K562 (cell line): Measurements from ENCODE around the gene ZP1. TPM values are rescaled to one million over a fixed set of nuclear protein-coding genes. Genes with fewer than 3 reads are reported as not detected.

ENCODE experiments used
- ATAC-seq: fragments of 200-7000 bp; cut with Tn5 transposase; 3 replicates; pipeline ENCODE4 v1.9.1; 2020; ENCODE audit warnings: moderate library complexity
- BruUV-seq: library from RNA; stranded (reverse); fragments of 400-500 nt; replicated peaks from 2 replicates; lab custom pipeline; 2021; lab: Mats Ljungman, UMichigan
- CTCF ChIA-PET: fragments of 300-600 bp; formaldehyde crosslinking; extraction: SDS; loops from one replicate; lab custom pipeline; 2021; ENCODE audit warnings: low intra/inter-chr PET ratio; lab: Yijun Ruan, JAX
- POLR2A ChIA-PET: fragments of 300-600, 350-650 bp; sonication (Branson Sonifier 250); formaldehyde crosslinking; extraction: SDS; loops from one replicate; lab custom pipeline; 2021; ENCODE audit warnings: antibody characterized with exemption, inconsistent platforms; lab: Yijun Ruan, JAX
- DNase-seq, 4 experiments: peaks; one replicate each; pipeline versions ENCODE4 v3.0.0 to v3.0.0-alpha.2; 2011 to 2018; ENCODE audit warnings: low spot score in 3 of 4, mixed read lengths in 3 of 4; ENCODE audit errors: extremely low read depth in 1 of 4
- FAIRE-seq: peaks from 2 replicates; lab custom pipeline; 2011; peaks lifted over from hg19 to GRCh38; lab: Jason Lieb, UNC
- H2AFZ ChIP-seq: 2 replicates; pipeline ENCODE4 v1.6.0; 2011; ENCODE audit warnings: low read depth, low read length, control low read depth, inconsistent platforms
- H3K27ac ChIP-seq: fragments of 200-600 bp; 3 replicates; pipeline ENCODE4 v1.8.0; 2011; ENCODE audit warnings: low read depth, mild to moderate bottlenecking, control low read depth, inconsistent platforms, low read length, moderate library complexity, mixed read lengths; ENCODE audit errors: extremely low read depth
- H3K27me3 ChIP-seq, 2 experiments: fragments of 300-600 bp in 1 of 2; 2 replicates in 1 of 2; 3 replicates in 1 of 2; pipeline versions ENCODE4 v1.6.0 to v1.8.0; 2011; ENCODE audit warnings: inconsistent platforms in 2 of 2, low read length in 2 of 2, mild to moderate bottlenecking in 1 of 2, mixed read lengths in 1 of 2, moderate library complexity in 1 of 2; ENCODE audit not compliant: control insufficient read depth in 2 of 2, insufficient read depth in 2 of 2
- H3K36me3 ChIP-seq: fragments of 300-600 bp; 3 replicates; pipeline ENCODE4 v1.8.0; 2011; ENCODE audit warnings: mild to moderate bottlenecking, low read length, inconsistent platforms; ENCODE audit not compliant: control insufficient read depth, insufficient read depth
- H3K4me1 ChIP-seq, 2 experiments: fragments of 200-600 bp in 1 of 2; replicated peaks in 1 of 2; 2 replicates in 1 of 2; 3 replicates in 1 of 2; pipeline versions ENCODE4 v1.5.1 to v1.8.0; 2011; ENCODE audit warnings: inconsistent platforms in 2 of 2, low read length in 2 of 2, mild to moderate bottlenecking in 1 of 2, mixed read lengths in 1 of 2, moderate library complexity in 1 of 2; ENCODE audit not compliant: control insufficient read depth in 2 of 2, insufficient read depth in 2 of 2
- H3K4me2 ChIP-seq: 2 replicates; pipeline ENCODE4 v1.6.1; 2011; ENCODE audit warnings: low read length, control low read depth, inconsistent platforms, mixed read lengths; ENCODE audit not compliant: insufficient read depth
- H3K4me3 ChIP-seq: fragments of 200-600 bp; sonication (generic), shearing (Covaris generic); 2 replicates; pipeline ENCODE4 v1.5.1; 2016; ENCODE audit warnings: control low read depth, inconsistent platforms
- H3K79me2 ChIP-seq: fragments of 200-600 bp; 3 replicates; pipeline ENCODE4 v1.8.0; 2011; ENCODE audit warnings: low read length, inconsistent platforms; ENCODE audit not compliant: control insufficient read depth, insufficient read depth
- H3K9ac ChIP-seq, 2 experiments: 2 replicates each; pipeline versions ENCODE4 v1.6.0 to v1.6.1; 2011; ENCODE audit warnings: low read depth in 2 of 2, low read length in 2 of 2, control low read depth in 1 of 2, inconsistent platforms in 1 of 2, mild to moderate bottlenecking in 1 of 2, mixed read lengths in 1 of 2; ENCODE audit not compliant: insufficient read depth in 1 of 2
- H3K9me1 ChIP-seq: one replicate; pipeline ENCODE4 v1.6.0; 2011; ENCODE audit warnings: inconsistent platforms, mild to moderate bottlenecking, low read length, moderate library complexity; ENCODE audit not compliant: control insufficient read depth, insufficient read depth
- H3K9me3 ChIP-seq: replicated peaks from 2 replicates; pipeline ENCODE4 v1.5.1; 2011; ENCODE audit warnings: low read depth, low read length, inconsistent platforms; ENCODE audit not compliant: control insufficient read depth, insufficient read depth
- H4K20me1 ChIP-seq: replicated peaks from 2 replicates; pipeline ENCODE4 v1.6.1; 2011; ENCODE audit warnings: low read length, inconsistent platforms, mixed read lengths; ENCODE audit not compliant: control insufficient read depth, insufficient read depth
- DNMT1 ChIP-seq: fragments of 450-650 bp; IDR thresholded peaks from 2 replicates; pipeline ENCODE4 v1.6.1; 2016; ENCODE audit warnings: antibody characterized with exemption, mild to moderate bottlenecking
- EHMT2 ChIP-seq: fragments of 450-650 bp; IDR thresholded peaks from 2 replicates; pipeline ENCODE4 v1.6.1; 2018; ENCODE audit warnings: antibody characterized with exemption
- ESRRA ChIP-seq: fragments of 450-650 bp; IDR thresholded peaks from 2 replicates; pipeline ENCODE4 v1.6.1; 2014; ENCODE audit warnings: low read depth, mild to moderate bottlenecking, moderate library complexity, borderline replicate concordance
- FOSL1 ChIP-seq: fragments of 200-800 bp; sonication (Bioruptor generic); conservative IDR thresholded peaks from 2 replicates; pipeline ENCODE4 v1.6.1; 2016; ENCODE audit warnings: missing genetic modification characterization, missing compliant biosample characterization
- JUN ChIP-seq, 2 experiments: sonication (generic) in 1 of 2; formaldehyde crosslinking in 1 of 2; IDR thresholded peaks; 2 replicates each; pipeline versions ENCODE4 v1.6.1 to v1.8.0; 2012 to 2022; ENCODE audit warnings: borderline replicate concordance in 2 of 2, mild to moderate bottlenecking in 2 of 2, improper control_type of control experiment in 1 of 2, low read depth in 1 of 2, low read length in 1 of 2, missing genetic modification reagents in 1 of 2
- MEF2A ChIP-seq: IDR thresholded peaks from 2 replicates; pipeline ENCODE4 v1.6.1; 2011; ENCODE audit warnings: low read depth, mild to moderate bottlenecking, low read length, moderate library complexity; ENCODE audit not compliant: control insufficient read depth
- NR0B1 ChIP-seq: fragments of 450-650 bp; IDR thresholded peaks from one replicate; pipeline ENCODE4 v1.6.1; 2018; ENCODE audit warnings: mild to moderate bottlenecking, moderate library complexity; ENCODE audit not compliant: partially characterized antibody
- SAP30 ChIP-seq: fragments of 200-600 bp; sonication (generic); IDR thresholded peaks from 2 replicates; pipeline ENCODE4 v1.6.1; 2012; ENCODE audit warnings: borderline replicate concordance, low read depth, mild to moderate bottlenecking, moderate library complexity, low read length, control low read depth, inconsistent platforms; ENCODE audit not compliant: insufficient read depth, poor library complexity, severe bottlenecking
- XRCC3 ChIP-seq: fragments of 450-650 bp; IDR thresholded peaks from 2 replicates; pipeline ENCODE4 v1.6.1; 2017; ENCODE audit warnings: mild to moderate bottlenecking, moderate library complexity
- ZBTB43 ChIP-seq: sonication (generic); formaldehyde crosslinking; IDR thresholded peaks from 2 replicates; pipeline ENCODE4 v1.8.0; 2023; ENCODE audit warnings: mild to moderate bottlenecking, missing genetic modification reagents
- ZNF668 ChIP-seq: fragments of 250-450 bp; sonication (Bioruptor Pico); IDR thresholded peaks from 2 replicates; pipeline ENCODE4 v1.8.0; 2022; ENCODE audit warnings: mild to moderate bottlenecking, inconsistent platforms
- WGBS: fragments of 100-300 bp; shearing (Covaris generic); methylation state at CpG from one replicate; pipeline ENCODE4 v1.1.6; 2016; ENCODE audit warnings: low coverage, mixed read lengths; ENCODE audit not compliant: insufficient coverage; ENCODE audit errors: missing lambda C conversion rate; 5-methylcytosine and 5-hydroxymethylcytosine counted together
- in situ Hi-C: fragments of 300-500 bp; cut with MboI; formaldehyde crosslinking; loops from 4 replicates; pipeline ENCODE4 v1.15.0; 2018; ENCODE audit warnings: inconsistent platforms, mixed read lengths
- intact Hi-C: fragments of 100-400 bp; cut with micrococcal nuclease; formaldehyde crosslinking; loops from 2 replicates; pipeline ENCODE4 v1.14.2; 2022
- polyA plus RNA-seq, 8 experiments: library from polyadenylated mRNA; depleted of rRNA in 4 of 8; stranded (reverse) in 5 of 8; unstranded in 3 of 8; fragments of >200 nt; fragmentation: Nextera tagmentation in 2 of 8; fragmentation: Illumina TruSeq in 1 of 8; extraction: Ambion mirVana in 2 of 8; extraction: Trizol in 1 of 8; gene quantifications; 2 replicates each; pipeline versions ENCODE4 v1.2.1 to v1.2.3, GENCODE V29; 2011 to 2014; ENCODE audit warnings: inconsistent platforms in 1 of 8, missing spikeins in 1 of 8
- total RNA-seq, 7 experiments: library from RNA; depleted of rRNA in 6 of 7; stranded (reverse); fragments of >200 nt in 6 of 7; fragmentation: Illumina TruSeq in 2 of 7; extraction: Trizol in 2 of 7; gene quantifications; 2 replicates each; pipeline versions ENCODE4 v1.2.1 to v1.2.3, GENCODE V29; 2011 to 2021; ENCODE audit warnings: low replicate concordance in 1 of 7

The ZP1 gene
- total and polyA plus RNA-seq, 9 of the 15 experiments (the other 6 are each of a cell fraction or from before 2014, with no cell fraction given): 0.11 to 0.15 TPM; not detected in 7

DNA sequence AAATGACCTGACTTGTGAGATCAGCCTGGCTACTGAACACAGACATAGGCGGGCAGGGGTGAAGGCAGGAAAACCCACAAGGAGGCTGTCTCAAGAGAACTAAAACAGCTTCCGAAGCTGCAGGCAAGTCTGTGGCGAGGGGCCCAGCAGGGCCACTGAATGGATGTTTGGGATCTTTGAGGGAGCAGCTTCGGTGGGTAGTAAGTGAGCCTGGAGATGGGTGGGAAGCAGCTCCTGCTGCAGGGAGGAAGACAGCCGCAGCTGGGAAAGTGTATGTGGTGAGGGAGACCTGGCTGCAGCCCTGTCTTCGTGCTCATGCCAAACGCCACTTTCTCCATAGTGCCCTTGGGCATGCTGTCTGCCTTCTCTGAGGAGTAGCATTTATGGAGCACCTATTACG lies 22.0 kb upstream of the ZP1 start:
- no peak overlapping the region for H3K27ac ChIP-seq
- H3K36me3 ChIP-seq: peaks cover 57% of the 10 kb centered on the region
- H4K20me1 ChIP-seq: peaks cover 3% of the 10 kb centered on the region; the same call in 1 of the 2 replicates
- H3K27me3 ChIP-seq: no peaks in the 10 kb centered on the region
- no peaks in the 10 kb centered on the region for H3K9me3 ChIP-seq
- 79% methylated on average over 8 of the region's 8 CpGs for WGBS
- no peak overlapping the region for H2AFZ ChIP-seq
- POLR2A ChIA-PET: no interaction called here
- DNase-seq: no peak
- H3K4me1 ChIP-seq: peaks cover 24 to 56% of the 10 kb centered on the region in 2 experiments
- peaks cover 55% of the 10 kb centered on the region for H3K79me2 ChIP-seq
- peak overlapping the region; percentile 74 for H3K4me3 ChIP-seq
- no TSS peak for BruUV-seq
- peaks cover 3% of the 10 kb centered on the region for H3K9me1 ChIP-seq
- peak overlapping the region; percentile 4 to 84; a peak in 2 of 4 replicates for H3K9ac ChIP-seq
- no peak for ATAC-seq
- CTCF ChIA-PET: no interaction called here
- FAIRE-seq: no peak
- in situ Hi-C loops: no loop called here
- peak overlapping the region; percentile 89; the same call in 1 of the 2 replicates for H3K4me2 ChIP-seq
- intact Hi-C loops: no loop called here
- no peak for TF ChIP-seq NR0B1
- no peak for TF ChIP-seq FOSL1 (tag)
- TF ChIP-seq MEF2A: no peak
- TF ChIP-seq ZNF668 (CRISPR knock-in tag): no peak
- TF ChIP-seq ESRRA: no peak
- no peak for TF ChIP-seq DNMT1
- no peak for TF ChIP-seq EHMT2
- TF ChIP-seq ZBTB43: no peak
- no peak for TF ChIP-seq JUN (IDR thresholded peaks at IDR 0.05; ENCODE audit: borderline replicate concordance, low read depth, low read length)
- TF ChIP-seq JUN (CRISPR knock-in tag; IDR thresholded peaks at IDR 0.05; ENCODE audit: borderline replicate concordance): no peak
- no peak for TF ChIP-seq XRCC3
- TF ChIP-seq SAP30: no peak
